RWPE1 (cell line): ENCODE data around the gene ZNF697.
"Not testable (repeated sequence)": the region's sequence is repeated elsewhere in the genome, so short reads cannot be mapped to it uniquely, and the experiment has no call there.

Source experiments
- CTCF ChIA-PET: fragments of 350-600 bp; sonication (Branson Sonifier 250); formaldehyde crosslinking; extraction: SDS; loops from one replicate; lab custom pipeline; 2021; lab: Yijun Ruan, JAX
- POLR2A ChIA-PET: fragments of 400-600 bp; formaldehyde crosslinking; extraction: SDS; loops from one replicate; lab custom pipeline; 2020; ENCODE audit warnings: antibody characterized with exemption; ENCODE audit not compliant: low non-redundant PET; lab: Yijun Ruan, JAX
- DNase-seq: peaks from one replicate; pipeline ENCODE4 v3.0.0; 2012; ENCODE audit warnings: low spot score
- H3K27ac ChIP-seq: fragments of 450-650 bp; 2 replicates; pipeline ENCODE4 v1.5.1; 2017
- TF ChIP-seq, protein P1 (sequence below): fragments of 450-650 bp; conservative IDR thresholded peaks from 2 replicates; pipeline ENCODE4 v1.5.1; 2017; ENCODE audit warnings: low read depth, mild to moderate bottlenecking

Gene ZNF697

GRCh38 chr1:119594376-119594775 lies 53.7 kb downstream of the ZNF697 start:
- CTCF ChIA-PET = no interaction called here
- DNase-seq = peak; percentile 8
- no peak overlapping the region for H3K27ac ChIP-seq
- TF ChIP-seq, protein P1, sequence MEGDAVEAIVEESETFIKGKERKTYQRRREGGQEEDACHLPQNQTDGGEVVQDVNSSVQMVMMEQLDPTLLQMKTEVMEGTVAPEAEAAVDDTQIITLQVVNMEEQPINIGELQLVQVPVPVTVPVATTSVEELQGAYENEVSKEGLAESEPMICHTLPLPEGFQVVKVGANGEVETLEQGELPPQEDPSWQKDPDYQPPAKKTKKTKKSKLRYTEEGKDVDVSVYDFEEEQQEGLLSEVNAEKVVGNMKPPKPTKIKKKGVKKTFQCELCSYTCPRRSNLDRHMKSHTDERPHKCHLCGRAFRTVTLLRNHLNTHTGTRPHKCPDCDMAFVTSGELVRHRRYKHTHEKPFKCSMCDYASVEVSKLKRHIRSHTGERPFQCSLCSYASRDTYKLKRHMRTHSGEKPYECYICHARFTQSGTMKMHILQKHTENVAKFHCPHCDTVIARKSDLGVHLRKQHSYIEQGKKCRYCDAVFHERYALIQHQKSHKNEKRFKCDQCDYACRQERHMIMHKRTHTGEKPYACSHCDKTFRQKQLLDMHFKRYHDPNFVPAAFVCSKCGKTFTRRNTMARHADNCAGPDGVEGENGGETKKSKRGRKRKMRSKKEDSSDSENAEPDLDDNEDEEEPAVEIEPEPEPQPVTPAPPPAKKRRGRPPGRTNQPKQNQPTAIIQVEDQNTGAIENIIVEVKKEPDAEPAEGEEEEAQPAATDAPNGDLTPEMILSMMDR = no peak
- POLR2A ChIA-PET = no interaction called here

- TF ChIP-seq, protein P1 = no peak
- no peak for DNase-seq
- ChIA-PET POLR2A (no interaction called here), CTCF (no interaction called here)
- no peak overlapping the region for H3K27ac ChIP-seq
Observed at GRCh38 chr1:119593805-119594204, 54.3 kb downstream of the ZNF697 start.

DNA sequence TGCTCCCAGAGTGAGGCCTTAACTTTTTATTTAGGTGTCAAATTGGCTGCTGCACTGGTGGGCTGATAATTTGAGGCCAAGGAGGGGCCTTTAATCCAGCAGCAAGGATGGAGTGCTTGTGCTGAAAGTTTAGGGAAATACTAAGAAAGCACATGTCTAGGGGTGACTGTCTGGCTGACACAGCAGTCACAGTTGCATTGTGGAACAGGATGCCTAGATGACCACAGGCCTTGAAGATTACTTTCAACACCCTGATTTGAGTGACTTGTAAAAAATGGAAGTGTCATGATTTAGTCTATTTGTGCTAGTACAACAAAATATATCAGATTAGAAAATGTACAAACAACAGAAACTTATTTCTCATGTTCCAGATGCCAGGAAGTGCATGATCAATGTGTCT lies 57.7 kb downstream of the ZNF697 start:
- TF ChIP-seq, protein P1 = no peak
- CTCF ChIA-PET = interaction anchor here (1.1 kb wide), 1 partner anchor 86 kb away, joined by 3 read pairs; no protein-coding TSS in a partner anchor
- no peak overlapping the region for H3K27ac ChIP-seq
- POLR2A ChIA-PET = no interaction called here
- DNase-seq = no peak

DNA sequence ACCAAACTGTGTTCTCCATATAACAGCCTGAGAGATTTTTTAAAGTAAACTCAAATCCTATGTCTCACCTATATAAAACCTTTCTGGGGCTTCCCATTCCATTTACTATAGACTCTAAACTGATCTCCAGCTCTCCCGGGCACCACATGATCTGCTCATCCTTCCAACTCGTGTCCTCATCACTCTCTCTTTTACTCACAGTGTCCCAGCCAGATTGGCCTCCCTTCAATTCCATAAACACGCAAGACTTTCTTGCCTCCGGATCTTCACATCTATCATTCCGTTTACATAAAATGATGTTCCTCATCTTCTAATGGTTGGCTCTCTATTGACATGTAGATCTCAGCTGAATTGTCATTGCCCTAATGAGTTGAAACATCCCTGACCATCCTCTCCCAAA lies 59.4 kb downstream of the ZNF697 start:
- TF ChIP-seq, protein P1 = no peak
- POLR2A ChIA-PET = no interaction called here
- CTCF ChIA-PET = no interaction called here
- no peak for DNase-seq
- no peak overlapping the region for H3K27ac ChIP-seq

DNA sequence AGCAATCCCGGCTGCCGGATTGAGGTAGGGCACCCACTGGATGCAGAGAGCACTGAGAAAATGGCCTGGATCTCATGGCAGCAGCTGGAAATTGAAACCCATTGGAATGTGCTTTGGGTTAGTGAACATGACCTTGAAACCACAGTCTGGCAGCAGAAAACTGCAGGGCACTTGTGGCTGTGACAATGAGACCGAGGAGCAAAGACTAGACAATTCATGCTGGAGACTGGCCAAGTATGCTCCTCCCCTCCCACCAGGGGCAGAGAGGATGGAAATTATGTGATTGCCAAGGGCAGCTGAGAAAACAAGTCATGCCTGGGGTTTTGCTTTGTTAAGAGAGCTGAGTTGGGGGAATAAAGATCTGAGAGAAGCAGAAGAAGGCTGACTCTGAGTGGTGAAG lies 60.7 kb downstream of the ZNF697 start:
- ChIA-PET POLR2A (no interaction called here), CTCF (no interaction called here)
- TF ChIP-seq, protein P1 = no peak
- no peak for DNase-seq
- H3K27ac ChIP-seq = no peak overlapping the region

- DNase-seq, POLR2A ChIA-PET, H3K27ac ChIP-seq, CTCF ChIA-PET: not testable (repeated sequence)
Observed at GRCh38 chr1:119585801-119586200, 62.3 kb downstream of the ZNF697 start.

DNA sequence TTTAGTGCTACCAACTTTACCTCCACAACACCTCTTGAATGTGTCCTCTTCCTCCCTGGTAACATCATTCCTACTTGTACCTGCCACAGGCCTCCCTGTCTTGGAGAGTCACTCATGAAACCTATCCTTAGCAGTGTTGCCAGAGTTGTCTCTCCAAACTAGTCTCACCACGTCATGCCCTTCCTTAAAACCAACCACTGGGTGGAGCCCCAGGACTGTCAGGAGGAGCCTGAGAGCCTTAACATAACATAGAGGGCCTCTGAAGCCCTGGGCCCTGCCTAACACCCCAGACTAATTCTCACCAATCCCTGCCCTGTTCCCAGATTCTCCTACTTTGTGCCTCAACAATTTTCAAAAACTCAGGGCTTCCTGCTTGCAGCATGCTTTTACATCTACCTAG lies 65.3 kb downstream of the ZNF697 start:
- POLR2A ChIA-PET = no interaction called here
- no peak overlapping the region for H3K27ac ChIP-seq
- CTCF ChIA-PET = no interaction called here
- peak; percentile 48 for DNase-seq
- TF ChIP-seq, protein P1 = peak; percentile 37

DNA sequence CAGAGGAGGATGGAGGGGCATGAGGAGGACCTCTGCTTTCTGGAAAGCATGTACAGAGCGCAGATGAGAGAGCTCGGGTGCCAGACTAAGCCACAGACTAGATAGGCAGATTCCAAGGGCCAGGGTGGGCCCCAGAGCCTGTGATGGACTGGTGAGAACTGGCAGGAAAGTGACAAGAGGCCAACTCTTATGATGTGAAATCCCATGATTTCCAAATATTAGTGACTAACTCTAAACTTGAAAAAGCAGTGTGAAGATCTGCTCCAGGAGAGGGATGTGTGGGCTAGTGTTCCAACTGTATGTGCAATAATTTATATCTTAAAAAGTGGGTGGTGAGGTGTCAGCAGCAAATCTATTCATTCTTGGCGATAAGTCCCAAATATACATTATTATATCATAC lies 67.0 kb downstream of the ZNF697 start:
- CTCF ChIA-PET, H3K27ac ChIP-seq, POLR2A ChIA-PET, DNase-seq: not testable (repeated sequence)
